Measurements from ENCODE around the gene UNC45A. TPM values are rescaled to one million over a fixed set of nuclear protein-coding genes. Genes with fewer than 3 reads are reported as not detected.

UNC45A gene
- total and polyA plus RNA-seq, 4 donors = 13.9 to 31.2 (median 24.9) TPM

DNA sequence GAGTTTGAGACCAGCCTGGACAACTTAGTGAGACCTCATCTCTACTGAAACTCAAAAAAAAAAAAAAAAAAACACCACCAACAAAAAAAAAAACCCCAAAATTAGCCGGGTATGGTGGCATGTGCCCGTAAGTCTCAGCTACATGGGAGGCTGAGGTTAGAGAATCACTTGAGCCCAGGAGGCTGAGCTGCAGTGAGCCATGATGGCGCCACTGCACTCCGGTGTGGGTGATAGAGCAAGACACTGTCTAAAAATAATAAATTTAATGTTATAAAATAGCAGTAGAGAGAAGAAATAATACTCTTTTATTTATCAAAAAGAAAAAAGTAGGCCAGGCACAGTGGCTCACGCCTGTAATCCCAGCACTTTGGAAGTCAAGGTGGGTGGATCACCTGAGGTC lies 37.0 kb downstream of the UNC45A start (continued):
- TF ChIP-seq REST (IDR thresholded peaks at IDR 0.05) = no peak
- TF ChIP-seq FOXA1 (IDR thresholded peaks at IDR 0.05) = no peak
- TF ChIP-seq, protein P1, sequence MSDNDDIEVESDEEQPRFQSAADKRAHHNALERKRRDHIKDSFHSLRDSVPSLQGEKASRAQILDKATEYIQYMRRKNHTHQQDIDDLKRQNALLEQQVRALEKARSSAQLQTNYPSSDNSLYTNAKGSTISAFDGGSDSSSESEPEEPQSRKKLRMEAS (IDR thresholded peaks at IDR 0.05) = no peak
- no peak for TF ChIP-seq HNF4A (conservative IDR thresholded peaks at IDR 0.05)
- no peak for TF ChIP-seq FOXA2 (IDR thresholded peaks at IDR 0.05)
- no peak for TF ChIP-seq RXRA (IDR thresholded peaks at IDR 0.05)
- TF ChIP-seq JUND (IDR thresholded peaks at IDR 0.05) = no peak
- TF ChIP-seq NR2F2 (IDR thresholded peaks at IDR 0.05) = no peak
- TF ChIP-seq TAF1 (conservative IDR thresholded peaks at IDR 0.05) = no peak
- TF ChIP-seq GABPA (IDR thresholded peaks at IDR 0.05 in 1 of 2, conservative IDR thresholded peaks at IDR 0.05 in 1 of 2) = no peak

- Histone ChIP-seq H3K4me1 (ENCODE audit: control insufficient read depth in 4 of 4, insufficient read depth in 4 of 4, low read length in 3 of 4) (no peaks in the 10 kb centered on the region), H3K9ac (ENCODE audit: low read depth in 1 of 2, low read length in 2 of 2) (no peak overlapping the region), H3K4me3 (ENCODE audit: low read depth in 1 of 3, low read length in 3 of 3) (no peak overlapping the region), H3K36me3 (ENCODE audit: control insufficient read depth in 4 of 4, insufficient read depth in 3 of 4, low read depth in 1 of 4, low read length in 3 of 4) (no peaks in the 10 kb centered on the region), H3K27me3 (ENCODE audit: control insufficient read depth in 4 of 4, insufficient read depth in 4 of 4, low read length in 3 of 4) (no peaks in the 10 kb centered on the region), H3K9me3 (ENCODE audit: control insufficient read depth in 4 of 4, low read length in 3 of 4) (no peaks in the 10 kb centered on the region), H3K27ac (ENCODE audit: low read depth in 1 of 2, low read length in 2 of 2) (no peak overlapping the region)
- TF ChIP-seq FOXA2 (IDR thresholded peaks at IDR 0.05) (no peak), EGR1 (IDR thresholded peaks at IDR 0.05; ENCODE audit: low read depth in 2 of 2) (no peak), RAD21 (IDR thresholded peaks at IDR 0.05) (no peak), FOXA1 (IDR thresholded peaks at IDR 0.05) (no peak), HNF4A (conservative IDR thresholded peaks at IDR 0.05) (no peak), YY1 (IDR thresholded peaks at IDR 0.05) (no peak), HNF4G (IDR thresholded peaks at IDR 0.05) (no peak), GABPA (IDR thresholded peaks at IDR 0.05 in 1 of 2, conservative IDR thresholded peaks at IDR 0.05 in 1 of 2) (no peak), RXRA (IDR thresholded peaks at IDR 0.05) (no peak), TAF1 (conservative IDR thresholded peaks at IDR 0.05) (no peak), REST (IDR thresholded peaks at IDR 0.05) (no peak)
- TF ChIP-seq, protein P1 (IDR thresholded peaks at IDR 0.05) = no peak
- TF ChIP-seq, protein P2, sequence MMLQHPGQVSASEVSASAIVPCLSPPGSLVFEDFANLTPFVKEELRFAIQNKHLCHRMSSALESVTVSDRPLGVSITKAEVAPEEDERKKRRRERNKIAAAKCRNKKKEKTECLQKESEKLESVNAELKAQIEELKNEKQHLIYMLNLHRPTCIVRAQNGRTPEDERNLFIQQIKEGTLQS (IDR thresholded peaks at IDR 0.05) = no peak
- TF ChIP-seq, protein P3, sequence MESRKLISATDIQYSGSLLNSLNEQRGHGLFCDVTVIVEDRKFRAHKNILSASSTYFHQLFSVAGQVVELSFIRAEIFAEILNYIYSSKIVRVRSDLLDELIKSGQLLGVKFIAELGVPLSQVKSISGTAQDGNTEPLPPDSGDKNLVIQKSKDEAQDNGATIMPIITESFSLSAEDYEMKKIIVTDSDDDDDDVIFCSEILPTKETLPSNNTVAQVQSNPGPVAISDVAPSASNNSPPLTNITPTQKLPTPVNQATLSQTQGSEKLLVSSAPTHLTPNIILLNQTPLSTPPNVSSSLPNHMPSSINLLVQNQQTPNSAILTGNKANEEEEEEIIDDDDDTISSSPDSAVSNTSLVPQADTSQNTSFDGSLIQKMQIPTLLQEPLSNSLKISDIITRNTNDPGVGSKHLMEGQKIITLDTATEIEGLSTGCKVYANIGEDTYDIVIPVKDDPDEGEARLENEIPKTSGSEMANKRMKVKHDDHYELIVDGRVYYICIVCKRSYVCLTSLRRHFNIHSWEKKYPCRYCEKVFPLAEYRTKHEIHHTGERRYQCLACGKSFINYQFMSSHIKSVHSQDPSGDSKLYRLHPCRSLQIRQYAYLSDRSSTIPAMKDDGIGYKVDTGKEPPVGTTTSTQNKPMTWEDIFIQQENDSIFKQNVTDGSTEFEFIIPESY (IDR thresholded peaks at IDR 0.05) = no peak
- no peak for DNase-seq (ENCODE audit: low spot score)
- 98% methylated on average over 21 of the region's 21 CpGs for WGBS
Observed at GRCh38 chr15:90974216-90974615, 39.1 kb downstream of the UNC45A start.
